Islet of Langerhans (tissue), 1 donor: ENCODE data around the gene EXTL2.
"Not testable (repeated sequence)": the region's sequence is repeated elsewhere in the genome, so short reads cannot be mapped to it uniquely, and the experiment has no call there.

Source experiments
- FAIRE-seq: peaks from one replicate; lab custom pipeline; 2011; peaks lifted over from hg19 to GRCh38; lab: Jason Lieb, UNC

Gene EXTL2, protein sequence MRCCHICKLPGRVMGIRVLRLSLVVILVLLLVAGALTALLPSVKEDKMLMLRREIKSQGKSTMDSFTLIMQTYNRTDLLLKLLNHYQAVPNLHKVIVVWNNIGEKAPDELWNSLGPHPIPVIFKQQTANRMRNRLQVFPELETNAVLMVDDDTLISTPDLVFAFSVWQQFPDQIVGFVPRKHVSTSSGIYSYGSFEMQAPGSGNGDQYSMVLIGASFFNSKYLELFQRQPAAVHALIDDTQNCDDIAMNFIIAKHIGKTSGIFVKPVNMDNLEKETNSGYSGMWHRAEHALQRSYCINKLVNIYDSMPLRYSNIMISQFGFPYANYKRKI

GRCh38 chr1:100894603-100895539, at the start of gene EXTL2:
Gene EXTL2, minus strand, starts transcription at chr1:100894842. Its CDS starts 6,085 bp downstream, at chr1:100888757.
- no peak for FAIRE-seq

DNA sequence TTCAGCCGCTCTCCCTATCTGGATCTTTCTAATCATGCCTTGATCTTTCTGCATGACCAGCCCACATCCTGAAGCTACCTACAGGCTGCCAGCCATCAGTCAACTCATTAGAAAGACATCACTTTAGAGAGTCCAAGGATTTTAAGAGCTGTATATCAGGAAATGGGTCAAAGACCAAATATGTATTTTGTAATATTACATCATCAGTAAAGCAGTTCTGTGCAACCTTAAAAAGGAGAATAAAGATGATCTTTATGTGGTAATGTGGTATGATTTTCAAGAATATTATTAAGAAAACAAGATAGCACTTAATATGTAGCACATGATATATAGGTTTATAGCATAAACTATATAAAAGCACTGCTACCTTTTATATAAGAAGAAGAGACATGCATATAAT, 48.9 kb upstream of the EXTL2 start:
- FAIRE-seq = no peak

GRCh38 chr1:100942304-100943046, 47.8 kb upstream of the EXTL2 start:
- no peak for FAIRE-seq

GRCh38 chr1:100941580-100942216, 47.1 kb upstream of the EXTL2 start:
- no peak for FAIRE-seq

- FAIRE-seq = no peak
Measured at GRCh38 chr1:100941098-100941527, 46.5 kb upstream of the EXTL2 start.

GRCh38 chr1:100936194-100936967, 41.7 kb upstream of the EXTL2 start:
- no peak for FAIRE-seq

GRCh38 chr1:100933555-100933954, 38.9 kb upstream of the EXTL2 start:
- FAIRE-seq = not testable (repeated sequence)

DNA sequence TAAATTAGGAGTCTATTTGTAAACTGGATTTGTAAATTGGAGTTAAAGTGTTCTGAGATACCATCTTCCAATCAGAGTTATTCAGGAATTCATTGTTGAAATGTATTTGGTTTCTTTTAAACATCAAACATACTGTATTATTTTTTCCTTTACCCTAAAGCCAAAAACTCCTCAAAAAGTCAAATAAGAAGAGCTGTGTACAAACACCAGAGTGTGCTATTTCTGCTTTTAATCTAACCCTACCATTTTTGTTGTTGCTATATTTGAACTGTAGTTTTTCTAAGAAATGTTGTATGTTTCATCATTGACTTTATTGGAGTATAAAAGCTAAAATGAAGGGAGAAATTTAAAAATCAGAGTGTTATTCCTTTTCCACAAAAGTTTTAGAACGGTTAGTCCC, 37.1 kb upstream of the EXTL2 start:
- no peak for FAIRE-seq

DNA sequence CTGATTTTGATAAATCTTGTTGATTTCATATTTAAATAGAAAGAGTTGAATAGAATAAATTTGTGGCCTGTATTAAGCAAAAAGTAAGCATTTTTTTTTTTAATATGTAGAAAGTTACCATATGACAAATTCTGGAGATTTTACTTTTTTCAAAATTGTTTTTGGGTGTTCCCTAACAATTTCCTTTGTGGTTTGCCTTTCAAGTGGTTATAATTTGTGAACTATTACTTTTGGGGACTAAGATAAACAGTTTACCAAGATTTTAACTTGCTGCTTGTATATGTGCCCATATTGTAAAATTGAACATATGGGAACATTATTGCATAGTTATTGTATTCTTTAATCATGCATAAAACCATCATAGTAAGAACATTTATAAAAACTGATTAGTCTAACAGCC, 35.9 kb upstream of the EXTL2 start:
- FAIRE-seq = no peak

DNA sequence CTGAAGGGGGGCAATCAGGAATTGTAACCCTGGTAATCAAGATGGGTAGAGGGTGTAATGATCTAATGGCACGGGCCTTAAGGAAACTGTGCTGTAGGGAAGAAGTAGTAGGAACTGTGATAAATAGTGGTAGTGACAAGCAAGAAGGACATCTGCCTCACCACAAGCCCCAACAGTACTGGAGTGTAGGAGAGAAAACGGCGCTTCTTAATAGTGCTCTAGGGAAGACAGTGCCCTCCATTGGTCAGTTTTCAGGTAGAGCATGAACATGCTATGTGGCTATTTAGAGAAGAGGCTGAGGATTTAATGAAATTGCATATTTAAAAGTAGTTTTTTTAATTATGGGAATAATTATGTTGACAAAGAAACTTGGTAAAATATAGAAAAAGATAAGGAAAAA, 33.5 kb upstream of the EXTL2 start:
- no peak for FAIRE-seq

DNA sequence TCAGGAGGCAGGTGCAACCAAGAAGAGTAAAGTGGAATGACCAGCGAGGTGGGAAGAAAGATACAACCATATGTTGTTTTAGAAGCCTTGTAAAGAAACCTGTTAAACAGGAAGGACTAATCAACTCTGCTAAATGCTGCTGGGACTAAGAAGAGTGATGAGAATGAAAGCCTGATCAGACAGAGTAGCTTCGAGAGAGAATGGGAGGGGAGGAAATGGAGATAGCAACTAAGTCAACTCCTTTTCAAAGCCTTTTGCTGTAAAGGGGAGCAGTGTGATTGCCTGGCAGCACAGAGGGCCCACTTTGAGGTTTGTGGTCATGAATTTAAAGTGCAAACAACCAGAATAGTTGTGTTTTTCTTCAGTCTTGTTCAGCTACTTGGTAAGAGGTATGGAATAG, 32.6 kb upstream of the EXTL2 start:
- no peak for FAIRE-seq

GRCh38 chr1:100926240-100926639, 31.6 kb upstream of the EXTL2 start:
- no peak for FAIRE-seq

GRCh38 chr1:100924991-100925390, 30.3 kb upstream of the EXTL2 start:
- FAIRE-seq = no peak

GRCh38 chr1:100924212-100924611, 29.6 kb upstream of the EXTL2 start:
- FAIRE-seq = peak; percentile 64

GRCh38 chr1:100921110-100921706, 26.6 kb upstream of the EXTL2 start:
- FAIRE-seq = peak; percentile 100

GRCh38 chr1:100912019-100912418, 17.4 kb upstream of the EXTL2 start:
- no peak for FAIRE-seq

DNA sequence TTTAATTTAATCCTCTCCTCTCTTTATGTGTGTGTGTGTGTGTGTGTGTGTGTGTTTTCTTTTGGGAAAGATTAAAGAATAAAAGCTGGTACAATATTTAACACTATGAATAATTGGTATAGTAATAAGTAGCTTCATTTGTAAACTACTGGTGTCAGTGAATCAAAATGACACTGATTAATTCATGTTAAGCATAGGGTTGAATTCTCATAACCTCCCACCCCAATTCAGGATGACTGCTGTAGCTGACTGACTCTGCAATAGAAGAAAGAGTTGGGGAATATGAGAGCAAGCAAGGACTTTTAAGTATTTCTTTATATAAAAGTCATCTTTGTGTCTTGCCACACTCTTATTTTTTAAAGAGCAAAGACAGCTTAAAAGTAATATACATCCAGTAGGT, 14.4 kb upstream of the EXTL2 start:
- FAIRE-seq = no peak

GRCh38 chr1:100907887-100908286, 13.2 kb upstream of the EXTL2 start:
- no peak for FAIRE-seq

- FAIRE-seq = no peak
Measured at GRCh38 chr1:100905181-100905580, 10.5 kb upstream of the EXTL2 start.

- no peak for FAIRE-seq
Measured at GRCh38 chr1:100904528-100904927, 9.9 kb upstream of the EXTL2 start.

GRCh38 chr1:100903777-100904176, 9.1 kb upstream of the EXTL2 start:
- no peak for FAIRE-seq
